GM12878 (cell line): ENCODE data around the gene ARL14EP. TPM values are rescaled to one million over a fixed set of nuclear protein-coding genes. Genes with fewer than 3 reads are reported as not detected.

Source experiments
- ATAC-seq: fragments of 200-7000 bp; cut with Tn5 transposase; 3 replicates; pipeline ENCODE4 v1.9.1; 2020; ENCODE audit warnings: mild to moderate bottlenecking, moderate library complexity
- BruUV-seq: library from RNA; stranded (reverse); fragments of 400-500 nt; replicated peaks from 2 replicates; lab custom pipeline; 2021; lab: Mats Ljungman, UMichigan
- CTCF ChIA-PET: fragments of 300-600 bp; sonication (Branson Sonifier 250); formaldehyde crosslinking; extraction: SDS; loops from one replicate; lab custom pipeline; 2021; ENCODE audit warnings: inconsistent platforms; lab: Yijun Ruan, JAX
- POLR2A ChIA-PET: fragments of 350-600 bp; formaldehyde crosslinking; extraction: SDS; loops from one replicate; lab custom pipeline; 2021; ENCODE audit warnings: inconsistent platforms; lab: Charles Lee
- RAD21 ChIA-PET: fragments of 300-600 bp; sonication (Branson Sonifier 250); formaldehyde crosslinking; loops from one replicate; lab custom pipeline; 2023; ENCODE audit warnings: antibody characterized with exemption; ENCODE audit not compliant: unreplicated experiment; lab: Charles Lee
- SMC1A ChIA-PET: fragments of 300-600 bp; sonication (Branson Sonifier 250); formaldehyde crosslinking; loops from one replicate; lab custom pipeline; 2023; ENCODE audit not compliant: unreplicated experiment, uncharacterized antibody; lab: Charles Lee
- DNase-seq: peaks from one replicate; pipeline ENCODE4 v3.0.0-alpha.2; 2011; ENCODE audit warnings: low read depth, low spot score
- FAIRE-seq: peaks from 3 replicates; lab custom pipeline; 2011; peaks lifted over from hg19 to GRCh38; lab: Jason Lieb, UNC
- H2AFZ ChIP-seq: 2 replicates; pipeline ENCODE4 v1.6.0; 2011; ENCODE audit warnings: low read depth, low read length, control low read depth; ENCODE audit not compliant: control insufficient read depth
- H3K27ac ChIP-seq: 2 replicates; pipeline ENCODE4 v1.5.1; 2011; ENCODE audit warnings: control low read depth; ENCODE audit not compliant: control insufficient read depth, insufficient read depth
- H3K27me3 ChIP-seq, 2 experiments: replicated peaks in 1 of 2; 2 replicates each; pipeline versions ENCODE4 v1.6.0 to v1.6.1; 2011; ENCODE audit warnings: low read length in 1 of 2; ENCODE audit not compliant: control insufficient read depth in 2 of 2, insufficient read depth in 2 of 2
- H3K36me3 ChIP-seq, 2 experiments: 2 replicates each; pipeline ENCODE4 v1.5.1; 2011; ENCODE audit warnings: low read length in 1 of 2; ENCODE audit not compliant: control insufficient read depth in 2 of 2, insufficient read depth in 2 of 2
- H3K4me1 ChIP-seq: 2 replicates; pipeline ENCODE4 v1.6.1; 2011; ENCODE audit warnings: mild to moderate bottlenecking, low read length, moderate library complexity, mixed read lengths; ENCODE audit not compliant: control insufficient read depth, insufficient read depth
- H3K4me2 ChIP-seq: 2 replicates; pipeline ENCODE4 v1.6.0; 2011; ENCODE audit warnings: control low read depth; ENCODE audit not compliant: control insufficient read depth, insufficient read depth
- H3K4me3 ChIP-seq: fragments of 200-600 bp; sonication (generic); 2 replicates; pipeline ENCODE4 v1.5.1; 2016
- H3K79me2 ChIP-seq: 2 replicates; pipeline ENCODE4 v1.6.0; 2011; ENCODE audit warnings: low read length; ENCODE audit not compliant: control insufficient read depth, insufficient read depth
- H3K9ac ChIP-seq: 2 replicates; pipeline ENCODE4 v1.8.0; 2011; ENCODE audit warnings: low read length, control low read depth, mixed read lengths; ENCODE audit not compliant: control insufficient read depth, insufficient read depth
- H3K9me3 ChIP-seq: replicated peaks from 3 replicates; pipeline ENCODE4 v1.5.1; 2011; ENCODE audit warnings: mild to moderate bottlenecking, low read length; ENCODE audit not compliant: control insufficient read depth, insufficient read depth
- H4K20me1 ChIP-seq: 2 replicates; pipeline ENCODE4 v1.6.0; 2011; ENCODE audit not compliant: control insufficient read depth, insufficient read depth
- CEBPB ChIP-seq, 2 experiments: fragments of 150-350 bp in 1 of 2; IDR thresholded peaks; 2 replicates each; pipeline ENCODE4 v1.6.1; 2012 to 2014; ENCODE audit warnings: low read depth in 2 of 2, low read length in 2 of 2, borderline replicate concordance in 1 of 2, inconsistent platforms in 1 of 2
- EED ChIP-seq: sonication (generic); IDR thresholded peaks from 2 replicates; pipeline ENCODE4 v1.6.1; 2016; ENCODE audit warnings: antibody characterized with exemption, low read depth
- IKZF1 ChIP-seq: fragments of 450-650 bp; conservative IDR thresholded peaks from 2 replicates; pipeline ENCODE4 v1.6.1; 2017; ENCODE audit warnings: antibody characterized with exemption, mild to moderate bottlenecking
- IKZF2 ChIP-seq, 2 experiments: fragments of 450-650 bp; IDR thresholded peaks; 2 replicates each; pipeline ENCODE4 v1.6.1; 2017; ENCODE audit warnings: mild to moderate bottlenecking in 2 of 2, moderate library complexity in 2 of 2
- MYC ChIP-seq: IDR thresholded peaks from 2 replicates; pipeline ENCODE4 v1.6.1; 2011; ENCODE audit warnings: mild to moderate bottlenecking, low read length, moderate library complexity, inconsistent platforms; ENCODE audit not compliant: insufficient read depth, insufficient replicate concordance, insufficient read length, severe bottlenecking
- PML ChIP-seq: IDR thresholded peaks from 2 replicates; pipeline ENCODE4 v1.6.1; 2012; ENCODE audit warnings: low read length, inconsistent platforms
- RB1 ChIP-seq: fragments of 450-650 bp; formaldehyde crosslinking; IDR thresholded peaks from 2 replicates; pipeline ENCODE4 v1.6.1; 2017; ENCODE audit warnings: mild to moderate bottlenecking, borderline replicate concordance
- REST ChIP-seq: IDR thresholded peaks from 2 replicates; pipeline ENCODE4 v1.6.1; 2012; ENCODE audit warnings: mild to moderate bottlenecking, low read depth, low read length
- RUNX3 ChIP-seq: IDR thresholded peaks from 2 replicates; pipeline ENCODE4 v1.6.1; 2012; ENCODE audit warnings: low read length, inconsistent platforms
- SRF ChIP-seq, 2 experiments: IDR thresholded peaks; 2 replicates each; pipeline ENCODE4 v1.6.1; 2011; ENCODE audit warnings: low read depth in 2 of 2, low read length in 2 of 2, mild to moderate bottlenecking in 1 of 2, moderate library complexity in 1 of 2
- TCF3 ChIP-seq: IDR thresholded peaks from 2 replicates; pipeline ENCODE4 v1.6.1; 2012; ENCODE audit warnings: low read depth, mild to moderate bottlenecking, low read length, borderline replicate concordance; ENCODE audit not compliant: insufficient read depth
- WGBS: methylation state at CpG from one replicate; pipeline ENCODE4 v1.1.6; 2016; ENCODE audit warnings: low lambda C conversion rate; ENCODE audit not compliant: insufficient replicate concordance, insufficient coverage; ENCODE audit errors: missing lambda C conversion rate; 5-methylcytosine and 5-hydroxymethylcytosine counted together
- in situ Hi-C: fragments of 300-500 bp; cut with MboI; formaldehyde crosslinking; loops from 9 replicates; pipeline ENCODE4 v1.14.3; 2018; ENCODE audit warnings: mixed read lengths
- intact Hi-C: fragments of 100-400 bp; cut with micrococcal nuclease; formaldehyde crosslinking; loops from one replicate; pipeline ENCODE4 v1.14.2; 2022; ENCODE audit not compliant: unreplicated experiment
- polyA plus RNA-seq, 11 experiments: library from polyadenylated mRNA; depleted of rRNA in 4 of 11; unstranded in 6 of 11; stranded (reverse) in 5 of 11; fragments of >200 nt; fragmentation: Nextera tagmentation in 4 of 11; fragmentation: Illumina TruSeq in 1 of 11; extraction: Ambion mirVana in 4 of 11; extraction: Trizol in 1 of 11; gene quantifications; 1 replicate in 1 of 11; 2 replicates in 10 of 11; pipeline versions ENCODE4 v1.2.1 to v1.2.3, GENCODE V29; 2011 to 2016; ENCODE audit warnings: inconsistent platforms in 2 of 11, missing spikeins in 2 of 11, low read depth in 1 of 11
- total RNA-seq, 4 experiments: library from RNA; depleted of rRNA in 3 of 4; stranded (reverse); fragments of >200 nt in 3 of 4; fragmentation: Illumina TruSeq in 1 of 4; extraction: Trizol in 1 of 4; gene quantifications; 2 replicates each; pipeline versions ENCODE4 v1.2.1 to v1.2.3, GENCODE V29; 2013 to 2021
- TF ChIP-seq, protein P1 (sequence below): IDR thresholded peaks from 2 replicates; pipeline ENCODE4 v1.6.1; 2012; ENCODE audit warnings: low read length, inconsistent platforms
- TF ChIP-seq, protein P2 (sequence below): fragments of 450-650 bp; IDR thresholded peaks from 2 replicates; pipeline ENCODE4 v1.6.1; 2016; ENCODE audit warnings: mild to moderate bottlenecking, moderate library complexity, borderline replicate concordance

Gene ARL14EP
- total and polyA plus RNA-seq, 10 of the 15 experiments (the other 5 are each of a cell fraction or from before 2014, with no cell fraction given), result 18.1 to 59.8 (median 42.8) TPM

DNA sequence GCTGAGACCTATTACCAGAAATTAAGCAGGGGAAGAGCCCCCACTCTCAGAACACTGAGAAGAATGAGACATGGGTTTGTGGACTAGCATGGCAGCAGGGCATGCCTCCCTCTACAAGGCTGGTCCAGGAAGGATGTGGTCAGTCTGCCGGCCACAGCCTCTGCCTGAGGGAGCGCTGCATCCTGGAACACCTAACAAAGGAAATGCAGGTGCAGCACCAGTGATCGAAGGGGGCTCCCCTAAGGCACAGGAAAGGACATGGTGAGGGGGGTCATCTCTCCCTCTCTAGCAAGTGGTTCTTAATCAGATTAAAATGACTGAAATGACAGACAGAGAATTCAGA is 40.6 kb upstream of the ARL14EP start:
- H3K79me2 ChIP-seq, result no peaks in the 10 kb centered on the region
- ATAC-seq (peak; percentile 90), DNase-seq (peak; percentile 17), FAIRE-seq (no peak)
- H3K4me2 ChIP-seq, result peak overlapping the region; percentile 23; the same call in 1 of the 2 replicates
- in situ Hi-C loops (no loop called here), intact Hi-C loops (no loop called here)
- CTCF ChIA-PET, result interaction anchor here (1.4 kb wide), 1 partner anchor 35 kb away, joined by 4 read pairs; no protein-coding TSS in a partner anchor
- RAD21 ChIA-PET, result no interaction called here
- no peak overlapping the region for H3K9ac ChIP-seq
- H3K27me3 ChIP-seq, result no peaks in the 10 kb centered on the region
- no peak overlapping the region for H3K4me3 ChIP-seq
- no peaks in the 10 kb centered on the region for H4K20me1 ChIP-seq
- H3K27ac ChIP-seq, result no peak overlapping the region
- peaks cover 7% of the 10 kb centered on the region for H3K4me1 ChIP-seq
- WGBS, result 0% methylated on average over 3 of the region's 3 CpGs
- BruUV-seq, result no TSS peak
- no peaks in the 10 kb centered on the region for H3K36me3 ChIP-seq
- H2AFZ ChIP-seq, result no peak overlapping the region
- POLR2A ChIA-PET, result no interaction called here
- H3K9me3 ChIP-seq, result no peaks in the 10 kb centered on the region
- TF ChIP-seq RUNX3 (peak; percentile 71), IKZF1 (0 out of 2 replicates have a peak, but pooled peaks have one; percentile 30), CEBPB (IDR thresholded peaks at IDR 0.05; ENCODE audit: borderline replicate concordance in 1 of 2, low read depth in 2 of 2, low read length in 2 of 2) (no peak), PML (no peak), EED (0 out of 2 replicates have a peak, but pooled peaks have one; percentile 24), MYC (no peak), REST (no peak), SRF (IDR thresholded peaks at IDR 0.05; ENCODE audit: low read depth in 2 of 2, low read length in 2 of 2) (no peak), TCF3 (no peak), IKZF2 (IDR thresholded peaks at IDR 0.05) (no peak), RB1 (no peak)
- TF ChIP-seq, protein P1, sequence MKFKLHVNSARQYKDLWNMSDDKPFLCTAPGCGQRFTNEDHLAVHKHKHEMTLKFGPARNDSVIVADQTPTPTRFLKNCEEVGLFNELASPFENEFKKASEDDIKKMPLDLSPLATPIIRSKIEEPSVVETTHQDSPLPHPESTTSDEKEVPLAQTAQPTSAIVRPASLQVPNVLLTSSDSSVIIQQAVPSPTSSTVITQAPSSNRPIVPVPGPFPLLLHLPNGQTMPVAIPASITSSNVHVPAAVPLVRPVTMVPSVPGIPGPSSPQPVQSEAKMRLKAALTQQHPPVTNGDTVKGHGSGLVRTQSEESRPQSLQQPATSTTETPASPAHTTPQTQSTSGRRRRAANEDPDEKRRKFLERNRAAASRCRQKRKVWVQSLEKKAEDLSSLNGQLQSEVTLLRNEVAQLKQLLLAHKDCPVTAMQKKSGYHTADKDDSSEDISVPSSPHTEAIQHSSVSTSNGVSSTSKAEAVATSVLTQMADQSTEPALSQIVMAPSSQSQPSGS, result no peak
- TF ChIP-seq, protein P2, sequence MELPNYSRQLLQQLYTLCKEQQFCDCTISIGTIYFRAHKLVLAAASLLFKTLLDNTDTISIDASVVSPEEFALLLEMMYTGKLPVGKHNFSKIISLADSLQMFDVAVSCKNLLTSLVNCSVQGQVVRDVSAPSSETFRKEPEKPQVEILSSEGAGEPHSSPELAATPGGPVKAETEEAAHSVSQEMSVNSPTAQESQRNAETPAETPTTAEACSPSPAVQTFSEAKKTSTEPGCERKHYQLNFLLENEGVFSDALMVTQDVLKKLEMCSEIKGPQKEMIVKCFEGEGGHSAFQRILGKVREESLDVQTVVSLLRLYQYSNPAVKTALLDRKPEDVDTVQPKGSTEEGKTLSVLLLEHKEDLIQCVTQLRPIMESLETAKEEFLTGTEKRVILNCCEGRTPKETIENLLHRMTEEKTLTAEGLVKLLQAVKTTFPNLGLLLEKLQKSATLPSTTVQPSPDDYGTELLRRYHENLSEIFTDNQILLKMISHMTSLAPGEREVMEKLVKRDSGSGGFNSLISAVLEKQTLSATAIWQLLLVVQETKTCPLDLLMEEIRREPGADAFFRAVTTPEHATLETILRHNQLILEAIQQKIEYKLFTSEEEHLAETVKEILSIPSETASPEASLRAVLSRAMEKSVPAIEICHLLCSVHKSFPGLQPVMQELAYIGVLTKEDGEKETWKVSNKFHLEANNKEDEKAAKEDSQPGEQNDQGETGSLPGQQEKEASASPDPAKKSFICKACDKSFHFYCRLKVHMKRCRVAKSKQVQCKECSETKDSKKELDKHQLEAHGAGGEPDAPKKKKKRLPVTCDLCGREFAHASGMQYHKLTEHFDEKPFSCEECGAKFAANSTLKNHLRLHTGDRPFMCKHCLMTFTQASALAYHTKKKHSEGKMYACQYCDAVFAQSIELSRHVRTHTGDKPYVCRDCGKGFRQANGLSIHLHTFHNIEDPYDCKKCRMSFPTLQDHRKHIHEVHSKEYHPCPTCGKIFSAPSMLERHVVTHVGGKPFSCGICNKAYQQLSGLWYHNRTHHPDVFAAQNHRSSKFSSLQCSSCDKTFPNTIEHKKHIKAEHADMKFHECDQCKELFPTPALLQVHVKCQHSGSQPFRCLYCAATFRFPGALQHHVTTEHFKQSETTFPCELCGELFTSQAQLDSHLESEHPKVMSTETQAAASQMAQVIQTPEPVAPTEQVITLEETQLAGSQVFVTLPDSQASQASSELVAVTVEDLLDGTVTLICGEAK, result no peak
- TF ChIP-seq, all 136 proteins: peak for 3
- SMC1A ChIA-PET, result interaction anchor here (0.5 to 1.3 kb wide), 3 partner anchors 21 to 51 kb away, joined by 3 to 4 read pairs (median 3); partner anchors contain the start of gene FSHB
